ENCODE measurements around the gene TTF2. TPM values are rescaled to one million over a fixed set of nuclear protein-coding genes. Genes with fewer than 3 reads are reported as not detected.
"Not testable (repeated sequence)": the region's sequence is repeated elsewhere in the genome, so short reads cannot be mapped to it uniquely, and the experiment has no call there.

The TTF2 gene
- total and polyA plus RNA-seq, 4 experiments from 2014 or later, result 5.7 to 29.5 (median 20.2) TPM

DNA sequence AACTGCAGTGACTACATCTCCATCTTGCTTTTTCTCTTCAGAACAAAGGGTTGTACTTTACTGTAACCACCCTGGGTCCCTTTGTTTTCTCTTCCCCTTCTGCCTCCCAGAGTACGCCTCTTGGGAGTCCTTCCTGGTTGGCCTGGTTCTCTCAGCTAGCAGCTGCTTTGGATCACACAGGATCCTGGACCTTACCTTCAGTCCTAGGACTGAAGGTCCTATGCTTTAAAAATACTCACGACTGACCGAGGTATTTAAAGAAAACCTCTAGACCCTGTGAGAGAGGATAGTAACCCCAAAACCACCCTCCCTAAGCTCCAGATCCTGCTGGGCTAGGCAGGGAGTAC, 56.6 kb downstream of the TTF2 start:
- Mint-ChIP-seq H3K27me3 (no peaks in the 10 kb centered on the region), H3K9me3 (no peaks in the 10 kb centered on the region), H3K4me3 (no peak overlapping the region), H3K36me3 (no peaks in the 10 kb centered on the region), H3K4me1 (peaks cover 10 to 18% (median 14%) of the 10 kb centered on the region in 4 donors), H3K27ac (peak overlapping the region in 1 of 7 donors; percentile 19)
- H3K4me1 ChIP-seq (ENCODE audit: insufficient read depth, low read length), result peaks cover 18% of the 10 kb centered on the region
- no peaks in the 10 kb centered on the region for H3K36me3 ChIP-seq (ENCODE audit: insufficient read depth, low read length)
- ChIA-PET POLR2A (ENCODE audit: partially characterized antibody) (no interaction called here), CTCF (ENCODE audit: partially characterized antibody) (interaction anchor here (0.8 to 3.5 kb wide), 2 partner anchors 11 to 978 kb away, joined by 3 to 24 read pairs; no protein-coding TSS in a partner anchor)
- no peak overlapping the region for H3K27ac ChIP-seq (ENCODE audit: low read depth, low read length)
- intact Hi-C loops (cut with micrococcal nuclease), result no loop called here
- no peak for DNase-seq
- no peaks in the 10 kb centered on the region for H3K27me3 ChIP-seq (ENCODE audit: insufficient read depth, low read length)
- H3K9me3 ChIP-seq (ENCODE audit: control insufficient read depth in 1 of 2, low read length in 2 of 2), result no peaks in the 10 kb centered on the region
- no peak overlapping the region for H3K4me3 ChIP-seq (ENCODE audit: low read length in 2 of 2)

GRCh38 chr1:117117697-117118096, 57.6 kb downstream of the TTF2 start:
- no peaks in the 10 kb centered on the region for H3K9me3 ChIP-seq (ENCODE audit: control insufficient read depth in 1 of 2, low read length in 2 of 2)
- no peaks in the 10 kb centered on the region for H3K27me3 Mint-ChIP-seq
- DNase-seq, result no peak
- peaks cover 11 to 19% (median 16%) of the 10 kb centered on the region in 4 donors for H3K4me1 Mint-ChIP-seq
- no peak overlapping the region for H3K4me3 Mint-ChIP-seq
- ChIA-PET CTCF (ENCODE audit: partially characterized antibody) (interaction anchor here (1.3 to 1.5 kb wide), 2 partner anchors 50 to 393 kb away, joined by 3 to 4 read pairs; no protein-coding TSS in a partner anchor), POLR2A (ENCODE audit: partially characterized antibody) (no interaction called here)
- no peaks in the 10 kb centered on the region for H3K9me3 Mint-ChIP-seq
- H3K4me3 ChIP-seq (ENCODE audit: low read length in 2 of 2), result no peak overlapping the region
- peaks cover 25% of the 10 kb centered on the region for H3K4me1 ChIP-seq (ENCODE audit: insufficient read depth, low read length)
- H3K36me3 Mint-ChIP-seq, result no peaks in the 10 kb centered on the region
- intact Hi-C loops (cut with micrococcal nuclease), result no loop called here
- H3K27ac Mint-ChIP-seq, result peak overlapping the region in 3 of 7 donors; percentile 18 to 44 (median 35)
- no peaks in the 10 kb centered on the region for H3K27me3 ChIP-seq (ENCODE audit: insufficient read depth, low read length)
- no peaks in the 10 kb centered on the region for H3K36me3 ChIP-seq (ENCODE audit: insufficient read depth, low read length)
- no peak overlapping the region for H3K27ac ChIP-seq (ENCODE audit: low read depth, low read length)

DNA sequence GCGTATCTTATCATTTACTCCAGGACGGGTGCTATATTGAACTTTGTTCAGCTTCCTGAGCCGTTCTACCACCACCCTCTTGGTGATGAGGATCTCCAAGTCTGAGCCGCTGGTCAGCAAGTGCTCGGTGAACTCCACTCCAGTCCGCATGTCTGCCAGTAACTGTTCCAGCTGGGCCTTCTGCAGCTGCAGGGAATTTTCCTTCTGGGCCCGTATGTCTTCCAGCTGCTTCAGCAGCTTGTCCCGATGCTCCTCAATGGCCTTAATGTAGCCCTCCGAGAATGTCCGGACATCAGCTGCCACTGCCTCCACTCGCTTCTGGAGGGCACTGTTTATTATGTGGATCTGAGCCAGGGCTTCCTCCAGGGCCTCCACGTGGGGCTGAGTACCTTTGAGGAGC, 58.0 kb downstream of the TTF2 start:
- Mint-ChIP-seq H3K27ac (no peak overlapping the region), H3K9me3 (no peaks in the 10 kb centered on the region), H3K4me3 (no peak overlapping the region), H3K27me3 (no peaks in the 10 kb centered on the region), H3K36me3 (no peaks in the 10 kb centered on the region), H3K4me1 (peaks cover 12 to 20% (median 17%) of the 10 kb centered on the region in 4 donors)
- POLR2A ChIA-PET (ENCODE audit: partially characterized antibody), result no interaction called here
- Histone ChIP-seq H3K27me3 (ENCODE audit: insufficient read depth, low read length) (no peaks in the 10 kb centered on the region), H3K4me3 (ENCODE audit: low read length in 2 of 2) (no peak overlapping the region), H3K27ac (ENCODE audit: low read depth, low read length) (no peak overlapping the region), H3K9me3 (ENCODE audit: control insufficient read depth in 1 of 2, low read length in 2 of 2) (no peaks in the 10 kb centered on the region), H3K36me3 (ENCODE audit: insufficient read depth, low read length) (no peaks in the 10 kb centered on the region), H3K4me1 (ENCODE audit: insufficient read depth, low read length) (peaks cover 26% of the 10 kb centered on the region)
- CTCF ChIA-PET (ENCODE audit: partially characterized antibody), result interaction anchor here (1.3 to 2.6 kb wide), 3 partner anchors 10 to 393 kb away, joined by 3 to 25 read pairs (median 4); no protein-coding TSS in a partner anchor
- intact Hi-C loops (cut with micrococcal nuclease), result no loop called here
- no peak for DNase-seq

DNA sequence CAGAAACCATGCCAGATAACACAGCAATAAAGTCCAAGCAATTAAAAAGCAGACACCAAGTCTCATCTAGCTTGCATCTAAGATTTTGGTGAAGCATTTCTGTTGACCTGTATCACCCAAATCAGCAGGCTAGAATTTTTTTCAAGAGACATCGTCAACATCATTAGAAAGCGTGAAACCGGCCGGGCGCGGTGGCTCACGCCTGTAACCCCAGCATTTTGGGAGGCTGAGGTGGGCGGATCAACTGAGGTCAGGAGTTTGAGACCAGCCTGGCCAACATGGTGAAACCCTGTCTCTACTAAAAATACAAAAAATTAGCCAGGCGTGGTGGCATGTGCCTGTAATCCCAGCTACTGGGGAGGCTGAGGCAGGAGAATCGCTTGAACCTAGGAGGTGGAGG, 59.0 kb downstream of the TTF2 start:
- ChIA-PET POLR2A (ENCODE audit: partially characterized antibody) (interaction anchor here (2.0 kb wide), 1 partner anchor 59 kb away, joined by 8 read pairs; the partner anchor contains the start of gene TTF2), CTCF (ENCODE audit: partially characterized antibody) (interaction anchor here (1.2 to 2.6 kb wide), 4 partner anchors 9 to 394 kb away, joined by 3 to 25 read pairs (median 4); no protein-coding TSS in a partner anchor)
- H3K27ac Mint-ChIP-seq; H3K36me3 ChIP-seq (ENCODE audit: insufficient read depth, low read length); H3K9me3 ChIP-seq (ENCODE audit: control insufficient read depth in 1 of 2, low read length in 2 of 2); H3K36me3 Mint-ChIP-seq; DNase-seq; H3K27ac ChIP-seq (ENCODE audit: low read depth, low read length); H3K27me3 ChIP-seq (ENCODE audit: insufficient read depth, low read length); H3K9me3 Mint-ChIP-seq; intact Hi-C loops (cut with micrococcal nuclease); H3K27me3 Mint-ChIP-seq; H3K4me3 ChIP-seq (ENCODE audit: low read length in 2 of 2): not testable (repeated sequence)
- Mint-ChIP-seq H3K4me3 (peak overlapping the region in 1 of 8 donors; percentile 23), H3K4me1 (peaks cover 12 to 20% (median 17%) of the 10 kb centered on the region in 4 donors)
- peaks cover 26% of the 10 kb centered on the region for H3K4me1 ChIP-seq (ENCODE audit: insufficient read depth, low read length)

DNA sequence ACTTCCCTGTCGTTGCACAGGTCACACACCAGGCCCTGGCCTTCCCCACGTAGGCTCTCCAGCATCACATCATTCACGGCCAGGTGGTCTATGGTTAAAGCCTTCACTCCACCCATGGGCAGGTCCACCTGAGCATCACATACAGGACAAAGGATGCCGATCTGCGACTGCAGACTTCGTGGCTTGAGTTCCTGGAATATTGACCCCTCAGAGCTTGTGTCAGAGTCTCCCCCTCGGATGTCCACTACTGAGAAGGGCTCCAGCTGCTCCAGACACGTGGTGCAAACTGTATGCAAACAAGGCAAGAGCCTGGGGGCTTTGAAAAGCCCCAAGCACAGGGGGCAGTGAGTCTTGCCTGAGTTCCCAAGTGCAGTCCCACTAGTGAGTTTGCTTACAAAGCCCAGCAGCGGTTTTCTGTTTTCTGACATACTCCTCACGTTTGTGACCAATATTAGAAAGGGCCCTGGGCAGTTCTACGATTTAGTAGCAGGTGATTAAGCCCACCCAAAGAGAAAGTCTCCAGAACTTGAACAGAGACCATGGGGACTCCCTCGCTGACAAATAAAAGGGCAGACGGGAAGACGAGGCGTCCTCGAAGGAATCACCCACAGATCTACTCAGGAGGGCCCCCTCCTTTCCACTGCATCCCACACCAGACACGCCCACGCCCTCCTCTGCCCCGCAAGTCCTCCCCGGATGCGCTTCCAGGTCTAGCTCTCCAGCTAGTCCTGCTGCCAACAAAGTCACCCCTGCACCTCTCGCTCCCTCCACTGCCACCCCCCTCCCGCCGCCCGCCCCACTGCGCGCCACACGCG, 60.9 kb downstream of the TTF2 start:
- ChIA-PET CTCF (ENCODE audit: partially characterized antibody) (interaction anchor here (0.9 to 2.6 kb wide), 4 partner anchors 8 to 60 kb away, joined by 3 to 25 read pairs (median 4); partner anchors contain the start of gene TTF2), POLR2A (ENCODE audit: partially characterized antibody) (no interaction called here)
- DNase-seq, result no peak
- Histone ChIP-seq H3K36me3 (ENCODE audit: insufficient read depth, low read length) (no peaks in the 10 kb centered on the region), H3K27me3 (ENCODE audit: insufficient read depth, low read length) (no peaks in the 10 kb centered on the region), H3K4me1 (ENCODE audit: insufficient read depth, low read length) (peaks cover 15% of the 10 kb centered on the region), H3K9me3 (ENCODE audit: control insufficient read depth in 1 of 2, low read length in 2 of 2) (no peaks in the 10 kb centered on the region), H3K27ac (ENCODE audit: low read depth, low read length) (no peak overlapping the region), H3K4me3 (ENCODE audit: low read length in 2 of 2) (peak overlapping the region; percentile 21 to 98)
- Mint-ChIP-seq H3K4me1 (peaks cover 4 to 10% (median 8%) of the 10 kb centered on the region in 4 donors), H3K9me3 (no peaks in the 10 kb centered on the region), H3K4me3 (peak overlapping the region; percentile 82 to 91 (median 88)), H3K27me3 (no peaks in the 10 kb centered on the region), H3K27ac (peak overlapping the region in 6 of 7 donors; percentile 29 to 90 (median 64)), H3K36me3 (no peaks in the 10 kb centered on the region)
- intact Hi-C loops (cut with micrococcal nuclease), result loop anchor here (5.0 kb wide), 1 partner anchor 246 kb away; the partner anchor contains the start of gene MAN1A2

- ChIA-PET CTCF (ENCODE audit: partially characterized antibody) (interaction anchor here (0.7 to 1.5 kb wide), 9 partner anchors 8 to 632 kb away, joined by 3 to 7 read pairs (median 4); partner anchors contain the start of gene TTF2), POLR2A (ENCODE audit: partially characterized antibody) (interaction anchor here (1.0 kb wide), 1 partner anchor 62 kb away, joined by 3 read pairs; the partner anchor contains the start of gene TTF2)
- Mint-ChIP-seq H3K9me3 (no peaks in the 10 kb centered on the region), H3K4me1 (peaks cover 4 to 10% (median 8%) of the 10 kb centered on the region in 4 donors), H3K4me3 (peak within 1 kb of the TSS; percentile 87 to 92 (median 88)), H3K36me3 (no peaks in the 10 kb centered on the region), H3K27me3 (peaks cover 1 to 2% of the 10 kb centered on the region in 2 donors), H3K27ac (peak within 1 kb of the TSS; percentile 7 to 90 (median 72))
- H3K36me3 ChIP-seq (ENCODE audit: insufficient read depth, low read length), result no peaks in the 10 kb centered on the region
- peaks cover 15% of the 10 kb centered on the region for H3K4me1 ChIP-seq (ENCODE audit: insufficient read depth, low read length)
- peak within 1 kb of the TSS; percentile 53 for H3K27ac ChIP-seq (ENCODE audit: low read depth, low read length)
- intact Hi-C loops (cut with micrococcal nuclease), result loop anchor here (2.0 to 5.0 kb wide), 3 partner anchors 61 to 637 kb away; partner anchors contain the start of genes MAN1A2 and TTF2
- peak within 1 kb of the TSS; percentile 85 to 98 for H3K4me3 ChIP-seq (ENCODE audit: low read length in 2 of 2)
- peak; percentile 79 to 83 (median 82) for DNase-seq
- no peaks in the 10 kb centered on the region for H3K27me3 ChIP-seq (ENCODE audit: insufficient read depth, low read length)
- no peaks in the 10 kb centered on the region for H3K9me3 ChIP-seq (ENCODE audit: control insufficient read depth in 1 of 2, low read length in 2 of 2)
Measured at GRCh38 chr1:117121589-117122329, 61.6 kb downstream of the TTF2 start, which contains the start of gene TRIM45. TRIM45 (minus strand) TSS chr1:117121749; CDS start chr1:117121201, 548 bp downstream.

All from CD4-positive, alpha-beta memory T cell (primary cell).